HTERT RPE-1 (cell line): ENCODE results near the gene FGFR2.

Experiments used
- in situ Hi-C: fragments of 300-500 bp; cut with MboI; formaldehyde crosslinking; loops from 4 replicates; pipeline ENCODE4 v1.14.3; 2020; ENCODE audit warnings: low sequenced_read_pairs

The FGFR2 gene

DNA sequence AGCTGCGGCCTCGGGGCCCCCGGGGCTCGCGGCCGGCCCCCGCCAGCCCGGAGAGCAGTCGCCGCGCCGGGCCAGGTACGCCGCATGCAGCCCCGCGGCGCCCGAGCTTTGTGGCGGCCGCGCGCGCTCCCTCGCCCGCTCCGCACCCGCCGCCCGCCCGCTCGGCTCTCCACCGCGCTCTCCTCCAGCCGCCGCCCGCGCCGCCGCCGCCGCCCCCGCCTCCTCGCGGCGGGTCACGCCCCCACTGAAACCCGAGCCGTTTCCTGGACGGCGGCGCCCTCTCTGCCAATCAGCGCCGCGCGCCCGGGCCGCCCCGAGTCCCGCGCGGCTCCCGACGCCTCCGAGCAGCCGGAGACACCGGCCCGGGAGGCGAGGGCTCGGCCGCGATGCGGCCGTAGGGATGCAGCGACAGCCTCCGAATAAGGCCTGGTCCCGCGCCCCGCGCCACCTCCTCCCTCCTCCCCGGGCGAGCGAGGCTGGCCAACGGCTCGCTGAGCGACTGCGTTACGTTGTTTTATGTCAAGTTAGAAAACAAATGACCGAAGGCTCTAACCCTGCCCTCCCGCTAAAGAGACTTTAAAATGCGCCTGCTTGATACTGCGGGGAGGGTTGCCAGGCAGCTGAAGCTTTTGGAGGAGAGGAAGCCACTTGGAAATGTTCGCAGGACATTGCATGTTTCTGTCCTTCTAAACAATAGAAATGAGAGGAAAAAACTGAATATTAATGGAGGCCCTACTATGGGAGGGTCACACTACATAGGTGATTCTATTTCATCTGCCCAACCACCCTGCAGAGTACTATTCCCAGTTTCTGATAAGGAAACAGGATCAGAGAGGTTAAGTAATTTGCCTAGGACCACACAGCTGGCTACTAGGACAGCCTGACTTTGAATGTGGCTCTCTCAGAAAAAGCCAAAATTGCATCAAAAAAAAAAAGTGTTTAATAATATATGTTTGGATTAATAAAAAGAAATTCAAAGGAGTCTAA is at the start of gene FGFR2:
FGFR2 (minus strand) TSS at position 182 of the 987 bp plus-strand sequence. CDS start 4,627 bp downstream, outside the sequence.
- in situ Hi-C loops = no loop called here

DNA sequence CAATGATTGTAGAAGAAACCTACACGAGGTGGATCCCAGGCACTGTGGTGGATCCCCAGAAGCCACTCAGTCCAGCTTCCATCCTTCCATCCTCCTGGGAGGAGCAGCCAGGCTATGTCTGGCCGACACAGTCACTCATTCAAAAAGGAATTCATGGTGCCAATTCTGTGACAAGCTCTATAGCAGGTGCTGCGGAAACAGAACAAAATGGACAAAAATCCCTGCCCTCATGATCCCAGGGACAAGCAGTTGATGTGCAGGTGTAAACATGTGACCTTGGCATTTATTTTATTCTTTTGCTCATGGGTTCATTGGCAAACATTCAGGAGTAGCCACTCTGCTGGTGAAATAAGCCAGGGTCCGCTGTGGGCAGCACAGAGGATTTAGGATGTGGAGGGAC is 49.2 kb upstream of the FGFR2 start:
- in situ Hi-C loops = no loop called here

DNA sequence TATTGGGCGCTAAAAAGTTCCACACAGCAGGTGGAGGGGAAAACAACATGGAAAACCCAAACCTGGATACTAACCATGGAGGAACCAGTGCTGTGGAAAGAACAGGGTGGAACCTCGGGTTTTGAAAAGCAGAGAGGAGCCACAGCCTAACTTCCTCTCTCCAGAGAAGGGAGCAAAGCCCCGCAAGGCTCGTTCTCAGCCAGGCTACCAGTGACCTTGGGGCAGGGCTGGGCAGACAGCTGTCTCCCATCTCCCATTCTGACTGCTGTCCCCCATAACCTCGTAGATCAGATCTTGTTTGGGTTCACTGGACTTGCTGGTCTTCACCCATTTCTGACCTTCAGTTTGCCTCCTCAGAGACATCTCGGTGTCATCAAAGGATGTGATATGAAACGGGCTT is 47.5 kb upstream of the FGFR2 start:
- in situ Hi-C loops = no loop called here

DNA sequence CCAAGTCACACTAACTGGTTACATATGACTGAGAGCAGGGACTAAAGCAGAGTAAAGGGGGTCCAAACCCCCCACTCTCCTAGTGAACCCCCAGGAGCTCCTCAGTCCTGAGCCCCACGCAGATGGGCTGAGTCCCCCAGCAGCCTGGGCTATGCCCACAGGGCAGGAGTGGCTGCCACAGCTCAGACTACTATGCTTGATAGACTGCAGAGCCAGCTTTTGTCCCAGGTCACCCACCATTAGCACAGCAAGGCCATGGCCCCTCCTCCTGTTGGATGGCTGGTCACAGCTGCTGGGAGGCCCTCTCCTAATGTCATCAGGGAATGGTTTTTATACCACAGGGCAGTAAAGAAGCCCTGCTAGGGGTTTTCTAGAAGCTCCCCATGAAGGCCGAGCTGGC is 46.3 kb upstream of the FGFR2 start:
- in situ Hi-C loops = no loop called here

DNA sequence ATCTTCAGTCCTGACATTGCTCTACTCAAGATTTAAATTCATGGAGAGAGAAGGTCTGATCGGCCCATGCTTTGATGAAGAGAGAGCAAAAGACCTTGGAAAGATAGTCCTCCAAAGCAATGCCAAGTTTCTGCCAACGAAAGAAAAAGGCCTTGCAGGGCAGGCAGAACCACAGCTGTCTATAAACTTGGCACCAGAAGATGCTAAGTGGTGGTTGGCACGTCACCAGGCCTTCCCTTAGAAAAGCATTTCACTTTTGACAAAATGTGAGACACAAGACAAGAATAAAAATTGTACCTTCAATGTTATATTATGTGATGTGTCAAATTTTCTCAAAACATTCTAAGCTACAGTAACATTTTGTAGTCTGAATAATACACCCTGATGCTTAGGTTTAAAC is 42.0 kb upstream of the FGFR2 start:
- in situ Hi-C loops = no loop called here

DNA sequence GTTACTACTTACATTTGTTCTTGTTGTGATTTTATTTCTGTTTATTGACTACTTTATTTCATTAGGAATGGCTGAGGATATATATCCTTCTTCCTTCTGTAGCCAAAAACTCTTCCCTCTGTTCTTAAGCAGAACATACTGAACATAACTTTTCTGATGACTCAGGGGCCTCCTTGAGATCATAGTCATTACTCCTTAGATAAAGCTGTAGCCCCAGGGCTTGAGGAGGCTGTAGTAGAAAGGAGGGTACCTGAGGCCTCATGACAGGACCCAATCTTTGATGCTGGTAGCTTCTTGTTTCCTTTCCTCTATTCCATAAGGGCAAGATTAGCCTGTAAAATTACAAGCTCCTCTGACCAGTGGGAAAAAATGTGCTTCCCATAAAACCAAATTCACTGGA is 41.2 kb upstream of the FGFR2 start:
- in situ Hi-C loops = no loop called here

DNA sequence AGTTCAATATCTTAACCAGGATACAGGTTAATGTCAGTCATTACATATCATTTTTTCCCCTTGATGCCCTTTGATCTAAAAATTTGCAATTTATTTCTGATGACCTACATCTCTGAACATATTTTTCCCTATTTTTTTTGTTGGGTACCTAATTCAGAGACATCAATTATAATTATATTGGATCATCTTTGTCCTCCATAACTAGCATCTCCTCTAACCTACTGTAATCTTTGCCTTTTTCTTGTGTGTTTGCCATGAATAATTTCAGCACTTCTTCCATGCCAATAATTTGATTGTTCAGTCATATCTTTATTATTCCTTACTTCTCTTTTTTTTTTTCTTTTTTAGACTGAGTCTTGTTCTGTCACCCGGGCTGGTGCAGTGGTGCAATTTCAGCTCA is 39.2 kb upstream of the FGFR2 start:
- in situ Hi-C loops = no loop called here

DNA sequence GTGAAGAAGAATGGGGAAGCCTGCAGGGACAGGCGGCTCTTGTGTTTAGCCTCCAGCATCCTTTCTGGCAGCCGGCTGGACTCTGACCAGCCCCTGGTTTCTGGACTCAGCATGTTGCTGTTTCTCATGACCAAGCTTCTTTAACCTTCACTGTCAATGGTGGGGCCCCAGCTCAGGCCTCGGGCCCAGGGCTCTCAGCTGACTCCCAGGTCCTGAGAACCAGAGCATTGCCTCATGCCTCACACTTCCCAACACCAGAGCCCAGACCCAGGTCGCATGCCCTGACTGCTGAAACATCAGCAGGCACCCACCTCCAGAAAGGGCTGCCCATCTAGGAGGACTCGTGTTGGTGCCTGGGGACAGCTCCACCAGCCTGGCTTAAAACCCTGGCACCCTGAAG is 34.8 kb upstream of the FGFR2 start:
- in situ Hi-C loops = no loop called here

DNA sequence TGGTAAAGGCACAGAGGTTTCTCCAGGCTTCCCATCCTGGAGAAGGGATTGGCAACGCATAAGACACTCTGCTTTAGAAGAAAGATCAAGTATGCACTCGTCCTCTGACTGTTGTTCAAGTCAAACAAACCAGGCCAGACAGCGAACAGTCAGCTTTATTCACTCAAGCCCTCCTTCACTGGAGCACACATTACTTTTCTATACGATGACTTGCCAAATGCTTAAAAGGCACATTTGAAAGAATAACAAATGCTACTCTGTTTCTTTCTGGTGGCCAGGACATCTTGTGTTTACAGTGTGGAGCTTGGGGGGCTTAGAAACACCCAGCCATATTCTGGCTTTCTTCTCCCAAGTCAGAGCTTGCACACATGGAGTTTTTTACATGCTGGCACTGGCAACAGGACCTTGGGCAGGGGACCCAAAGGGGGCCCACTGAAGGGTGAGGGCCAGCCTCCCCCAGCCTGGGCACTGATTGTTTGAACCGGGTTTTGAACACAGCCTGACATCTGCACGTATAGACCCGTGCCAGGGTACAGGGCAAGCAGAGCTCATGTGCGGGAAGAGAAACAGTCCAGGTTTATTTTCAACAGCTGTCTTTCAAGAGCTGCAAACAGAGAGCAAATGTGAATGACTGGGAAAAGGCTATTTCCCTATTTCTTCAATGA is 33.3 kb upstream of the FGFR2 start:
- in situ Hi-C loops = no loop called here

DNA sequence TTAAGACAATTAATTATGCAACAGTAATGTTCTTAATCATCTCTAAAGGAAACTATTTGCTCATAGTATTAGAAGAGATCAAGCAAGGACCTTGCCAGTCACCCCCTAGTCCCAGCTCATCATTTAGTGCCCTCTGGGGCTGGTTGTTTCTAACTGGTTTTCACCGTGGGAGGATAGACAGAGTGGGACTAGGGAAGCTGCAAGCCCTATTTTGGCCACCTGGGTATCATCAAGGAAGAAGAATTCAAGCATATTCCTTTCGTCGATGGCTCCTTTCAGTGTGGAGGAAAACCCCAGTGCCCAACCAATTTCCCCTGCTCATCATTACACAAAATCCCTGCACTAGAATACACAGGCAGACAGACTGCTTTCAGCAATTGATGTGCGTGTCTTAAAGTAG is 30.6 kb upstream of the FGFR2 start:
- in situ Hi-C loops = no loop called here

DNA sequence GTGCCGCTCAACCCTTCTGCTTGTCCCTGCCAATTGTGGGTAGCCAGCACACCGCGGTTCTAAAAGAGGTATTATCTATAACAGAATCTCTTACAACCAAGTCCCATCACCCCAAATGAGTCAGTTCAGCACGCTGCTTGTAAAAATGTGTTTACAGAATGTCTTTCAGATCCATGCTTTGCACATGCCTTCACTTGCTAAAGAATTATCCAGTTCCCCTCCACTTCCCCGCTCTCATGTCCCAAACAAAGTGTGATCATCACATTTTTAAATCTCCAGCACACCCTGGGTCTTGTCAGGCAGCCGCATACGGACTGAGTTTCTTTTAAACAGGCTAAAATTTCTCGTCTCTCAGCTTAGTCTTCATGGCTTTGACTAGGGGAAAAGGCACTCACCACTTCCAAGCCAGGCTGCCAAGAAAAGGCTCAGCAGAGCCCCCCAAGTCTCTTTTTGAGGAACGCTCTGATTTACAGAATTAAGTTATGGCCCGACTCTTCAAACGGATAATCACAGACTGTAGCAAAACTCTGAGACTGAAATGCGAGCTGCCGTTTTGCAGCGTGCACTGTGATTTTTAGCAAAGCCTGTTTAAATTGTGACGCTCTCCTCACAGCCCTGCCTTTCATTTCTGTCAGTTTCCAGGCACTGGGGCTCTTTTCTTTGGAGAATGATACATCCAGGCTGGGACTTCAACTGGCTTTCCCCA is 29.8 kb upstream of the FGFR2 start:
- in situ Hi-C loops = no loop called here

DNA sequence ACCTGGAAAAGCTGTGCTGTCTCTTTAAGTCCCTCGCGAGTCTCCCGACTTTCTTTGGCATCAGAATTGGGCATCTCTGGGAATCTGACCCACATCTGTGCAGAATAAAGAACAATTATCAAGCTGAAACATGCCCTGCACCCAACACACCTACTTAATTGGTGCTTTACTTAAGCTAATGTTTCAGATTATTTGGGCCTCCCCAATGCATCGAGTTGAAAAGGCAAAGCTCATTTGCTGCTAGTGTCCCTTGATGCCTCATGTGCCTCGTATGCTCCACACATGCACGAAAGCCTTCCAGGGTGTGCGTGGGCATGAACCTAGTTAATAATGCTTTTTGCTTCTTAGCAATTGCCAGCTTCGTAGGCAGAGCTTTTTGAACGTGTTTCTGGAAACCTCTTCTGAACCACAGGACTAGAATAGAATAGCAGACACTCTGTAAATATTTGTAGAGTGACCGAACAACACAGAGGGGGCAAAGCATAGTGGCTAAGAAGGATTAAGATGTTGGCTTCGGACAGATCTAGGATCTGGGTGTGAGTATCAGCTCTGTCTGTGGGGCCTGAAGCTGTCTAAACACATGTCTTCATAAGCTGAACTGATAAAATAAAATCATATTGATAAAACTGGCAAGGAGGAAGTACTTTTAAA is 26.7 kb upstream of the FGFR2 start:
- in situ Hi-C loops = no loop called here

DNA sequence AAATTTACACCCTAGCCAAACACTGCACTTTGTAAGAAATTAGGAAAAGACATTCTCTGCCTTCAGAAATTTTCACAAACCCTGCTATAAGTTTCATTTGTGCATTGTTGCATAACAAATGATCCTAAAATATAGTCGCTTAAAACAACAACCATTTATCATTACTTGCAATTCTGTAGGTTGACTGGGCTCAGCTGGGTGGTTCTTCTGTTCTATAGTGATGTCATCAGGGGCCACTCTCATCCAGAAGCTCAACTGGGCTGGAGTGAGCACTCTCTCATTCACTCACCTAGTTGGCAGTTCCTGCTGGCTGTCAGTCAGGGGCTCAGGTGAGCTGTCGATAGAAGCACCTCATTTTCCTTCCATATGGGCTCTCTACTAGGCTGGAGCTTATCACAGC is 20.7 kb upstream of the FGFR2 start:
- in situ Hi-C loops = no loop called here

DNA sequence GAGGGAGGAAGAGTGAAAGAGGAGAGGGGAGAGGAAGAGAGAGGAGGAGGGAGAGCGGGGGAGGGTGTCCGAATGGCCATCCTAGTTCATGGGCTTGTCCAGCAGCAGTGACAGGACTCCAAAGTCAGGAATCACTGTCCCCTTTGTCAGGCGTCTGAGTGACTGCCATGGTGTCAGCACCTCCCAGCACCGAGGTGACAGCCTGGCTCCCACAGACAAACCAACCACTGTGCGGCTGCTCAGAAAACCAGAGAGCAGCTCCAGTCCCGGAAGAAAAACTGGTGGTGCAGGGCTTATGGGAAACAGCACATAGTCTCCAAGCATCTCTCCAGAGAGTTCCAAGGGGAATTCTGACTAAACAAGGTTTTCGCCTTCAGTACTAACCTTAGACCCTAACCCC is 18.9 kb upstream of the FGFR2 start:
- in situ Hi-C loops = no loop called here

DNA sequence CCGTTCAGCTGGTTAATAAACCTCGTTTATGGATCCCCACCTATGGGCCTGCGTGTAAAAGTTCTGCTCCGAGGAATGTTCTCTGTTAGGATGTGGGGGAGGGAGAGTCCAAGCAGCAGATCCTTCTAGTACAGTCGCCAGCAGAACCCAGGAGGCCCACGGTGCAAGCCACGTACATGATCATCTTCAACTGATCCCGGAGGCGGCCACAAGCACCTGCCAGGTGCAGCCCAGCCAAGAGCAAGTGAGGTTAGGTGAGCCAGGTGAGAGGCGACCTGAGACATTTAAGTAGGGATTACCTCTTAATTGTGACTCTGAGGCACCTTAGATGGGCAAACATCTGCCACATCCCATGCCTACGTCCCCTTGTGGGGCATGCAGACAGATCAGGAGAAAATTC is 18.0 kb upstream of the FGFR2 start:
- in situ Hi-C loops = no loop called here

DNA sequence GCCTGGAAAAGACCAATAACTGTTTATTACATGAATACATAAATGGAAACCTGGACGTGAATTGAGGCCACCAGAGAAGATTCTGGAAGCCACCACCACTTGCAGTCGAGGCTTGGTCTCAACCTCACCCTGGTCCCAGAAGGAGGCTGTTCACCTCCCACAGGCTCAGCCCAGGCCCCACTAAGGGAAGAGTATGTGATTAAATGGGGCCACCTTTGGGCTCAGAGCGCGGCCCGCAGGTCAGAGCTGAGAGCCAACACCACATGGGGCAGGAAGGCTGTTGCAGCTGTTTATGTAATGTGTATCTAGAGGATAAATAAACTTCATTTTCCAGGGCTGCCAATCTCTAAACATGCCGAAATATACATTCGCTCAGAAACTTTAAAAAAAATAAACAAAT is 17.6 kb upstream of the FGFR2 start:
- in situ Hi-C loops = no loop called here

DNA sequence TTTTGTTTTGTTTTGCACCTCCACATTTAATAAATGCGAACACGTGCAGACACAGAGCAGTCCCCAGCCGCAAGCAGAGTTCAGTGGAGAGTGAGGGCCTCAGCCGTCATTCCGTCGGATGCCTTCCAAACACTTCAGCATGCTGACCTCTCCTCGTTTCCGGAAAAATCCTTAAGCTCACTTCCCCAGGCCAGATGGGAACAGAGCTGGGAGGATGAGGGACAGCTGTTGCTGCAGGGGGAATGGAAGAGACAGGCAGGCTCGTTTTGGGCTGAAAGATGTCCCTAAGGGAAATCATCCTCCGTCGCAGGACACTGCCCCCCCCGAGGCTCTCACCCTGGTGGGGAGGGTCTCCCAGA is 17.2 kb upstream of the FGFR2 start:
- in situ Hi-C loops = no loop called here

DNA sequence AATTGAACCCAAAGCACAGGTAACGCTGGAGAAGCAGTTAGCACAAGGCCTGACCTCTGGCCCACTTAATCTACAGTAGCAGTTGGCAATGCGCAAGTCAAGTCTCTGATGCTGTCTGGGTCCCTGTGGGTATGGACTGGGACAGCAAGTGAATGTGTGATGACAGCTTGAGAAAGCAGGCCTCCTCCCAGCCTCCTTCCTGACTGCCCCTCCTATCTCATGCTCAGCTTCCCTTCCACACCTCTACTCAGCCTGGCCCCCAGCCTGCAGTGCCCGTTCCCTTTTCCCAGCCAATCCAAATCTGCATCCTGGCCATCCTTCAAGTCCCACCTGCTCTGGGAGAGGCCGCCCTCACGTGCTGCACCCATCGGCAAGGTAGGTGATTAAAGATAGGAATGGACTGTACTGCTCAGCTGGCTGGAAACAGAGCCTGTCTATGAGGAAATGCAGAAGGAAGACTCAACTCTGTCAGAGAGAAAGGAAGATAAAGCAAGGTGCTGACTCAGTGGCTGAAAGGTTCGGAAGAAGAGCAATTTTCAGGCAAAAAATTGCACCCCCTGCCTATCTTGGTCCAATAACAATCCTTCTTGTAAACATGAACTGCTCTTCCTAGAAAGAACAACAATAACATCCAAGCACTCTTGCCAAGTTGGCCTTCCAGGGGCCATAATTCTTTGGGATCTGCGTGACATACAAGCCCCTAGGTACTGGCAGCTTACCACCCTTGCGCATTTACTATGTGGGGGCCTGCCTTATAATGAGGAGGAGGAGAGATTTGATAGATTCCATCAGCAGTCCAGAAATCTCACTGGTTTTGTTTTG is 16.6 kb upstream of the FGFR2 start:
- in situ Hi-C loops = no loop called here

DNA sequence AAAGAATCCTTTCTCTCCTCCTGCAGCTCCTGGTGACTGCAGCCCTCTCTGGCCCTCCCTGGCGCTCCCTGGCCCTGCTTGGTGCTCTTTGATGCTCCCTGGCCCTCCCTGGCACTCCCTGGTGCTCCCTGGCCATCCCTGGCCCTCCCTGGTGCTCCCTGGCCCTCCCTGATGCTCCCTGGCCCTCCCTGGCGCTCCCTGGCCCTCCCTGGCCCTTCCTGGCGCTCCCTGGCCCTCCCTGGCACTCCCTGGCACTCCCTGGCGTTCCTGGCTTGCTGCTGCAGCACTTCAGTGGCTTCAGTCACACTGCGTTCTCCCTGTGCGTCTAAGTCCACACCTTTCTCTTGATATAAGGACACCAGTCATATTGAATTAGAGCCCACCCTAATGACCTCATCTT is 15.2 kb upstream of the FGFR2 start:
- in situ Hi-C loops = no loop called here

DNA sequence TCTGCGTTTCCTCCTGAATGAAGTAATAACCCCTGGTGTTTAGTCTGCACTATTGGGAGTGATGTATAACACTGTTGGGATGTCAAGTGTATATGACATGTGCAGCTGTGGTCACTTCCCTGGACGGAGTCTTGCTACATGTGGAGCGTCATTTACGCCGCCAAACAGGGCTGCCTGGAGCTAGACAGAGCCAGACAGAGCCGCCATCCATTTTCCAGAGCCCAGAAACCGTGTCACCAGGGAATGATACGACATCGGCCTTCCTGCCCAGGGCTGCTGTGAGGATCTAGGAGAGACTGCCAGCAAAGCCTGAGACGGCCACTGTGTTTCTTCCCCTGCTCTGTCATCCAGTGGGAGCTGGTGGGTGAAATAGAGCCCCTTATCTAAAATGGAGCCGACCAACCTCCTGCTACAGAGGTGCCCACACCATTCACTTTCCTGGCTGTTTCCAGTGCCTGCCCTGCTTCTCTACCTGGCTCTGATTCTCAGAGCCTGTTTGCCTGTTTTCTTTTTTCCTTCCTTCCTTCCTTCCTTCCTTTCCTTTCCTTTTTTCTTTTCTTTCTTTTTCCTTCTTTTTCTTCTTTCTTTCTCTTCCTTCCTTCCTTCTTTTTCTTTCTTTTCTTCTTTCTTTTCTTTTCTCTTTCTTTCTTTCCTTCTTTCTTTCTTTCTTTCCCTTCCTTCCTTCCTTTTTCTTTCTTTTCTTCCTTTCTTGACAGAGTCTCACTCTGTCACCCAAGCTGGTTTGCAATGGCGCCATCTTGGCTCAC is 13.3 kb upstream of the FGFR2 start:
- in situ Hi-C loops = no loop called here
